GM12878 (cell line): ENCODE results near the gene SERPINB6. TPM values are rescaled to one million over a fixed set of nuclear protein-coding genes. Genes with fewer than 3 reads are reported as not detected.

ENCODE experiments used
- ATF7 ChIP-seq: fragments of 450-650 bp; IDR thresholded peaks from 2 replicates; pipeline ENCODE4 v1.6.1; 2016; ENCODE audit warnings: low read depth, mild to moderate bottlenecking
- BACH1 ChIP-seq: fragments of 450-650 bp; IDR thresholded peaks from 2 replicates; pipeline ENCODE4 v1.6.1; 2017; ENCODE audit warnings: mild to moderate bottlenecking, borderline replicate concordance
- BRCA1 ChIP-seq: IDR thresholded peaks from 2 replicates; pipeline ENCODE4 v1.6.1; 2011; ENCODE audit warnings: low read depth, low read length, improper control_type of control experiment
- CBX3 ChIP-seq: fragments of 200-600 bp; sonication (generic); IDR thresholded peaks from 2 replicates; pipeline ENCODE4 v1.6.1; 2016; ENCODE audit warnings: low read depth, borderline replicate concordance
- CEBPB ChIP-seq, 2 experiments: fragments of 150-350 bp in 1 of 2; IDR thresholded peaks; 2 replicates each; pipeline ENCODE4 v1.6.1; 2012 to 2014; ENCODE audit warnings: low read depth in 2 of 2, low read length in 2 of 2, borderline replicate concordance in 1 of 2, inconsistent platforms in 1 of 2
- HDAC6 ChIP-seq: fragments of 200-600 bp; sonication (generic); IDR thresholded peaks from one replicate; pipeline ENCODE4 v1.8.0; 2017; ENCODE audit warnings: antibody characterized with exemption; ENCODE audit not compliant: unreplicated experiment
- IRF3 ChIP-seq: fragments of 450-650 bp; IDR thresholded peaks from 2 replicates; pipeline ENCODE4 v1.6.1; 2014; ENCODE audit warnings: mild to moderate bottlenecking
- IRF4 ChIP-seq: IDR thresholded peaks from 2 replicates; pipeline ENCODE4 v1.6.1; 2011; ENCODE audit warnings: low read depth, low read length
- KLF5 ChIP-seq: fragments of 450-650 bp; IDR thresholded peaks from 2 replicates; pipeline ENCODE4 v1.6.1; 2014; ENCODE audit warnings: mild to moderate bottlenecking; ENCODE audit not compliant: partially characterized antibody
- MTA3 ChIP-seq: IDR thresholded peaks from 2 replicates; pipeline ENCODE4 v1.6.1; 2012; ENCODE audit warnings: low read length, inconsistent platforms, borderline replicate concordance
- MYC ChIP-seq: IDR thresholded peaks from 2 replicates; pipeline ENCODE4 v1.6.1; 2011; ENCODE audit warnings: mild to moderate bottlenecking, low read length, moderate library complexity, inconsistent platforms; ENCODE audit not compliant: insufficient read depth, insufficient replicate concordance, insufficient read length, severe bottlenecking
- PML ChIP-seq: IDR thresholded peaks from 2 replicates; pipeline ENCODE4 v1.6.1; 2012; ENCODE audit warnings: low read length, inconsistent platforms
- SMARCA5 ChIP-seq: fragments of 450-650 bp; IDR thresholded peaks from 2 replicates; pipeline ENCODE4 v1.6.1; 2017; ENCODE audit warnings: mild to moderate bottlenecking
- ZNF384 ChIP-seq: IDR thresholded peaks from 2 replicates; pipeline ENCODE4 v1.6.1; 2012; ENCODE audit warnings: low read depth, mild to moderate bottlenecking, low read length, improper control_type of control experiment, borderline replicate concordance
- ZNF592 ChIP-seq: fragments of 450-650 bp; IDR thresholded peaks from 2 replicates; pipeline ENCODE4 v1.6.1; 2017; ENCODE audit warnings: mild to moderate bottlenecking, moderate library complexity
- ZZZ3 ChIP-seq: IDR thresholded peaks from 2 replicates; pipeline ENCODE4 v1.6.1; 2011; ENCODE audit warnings: low read depth; ENCODE audit not compliant: control insufficient read depth, insufficient read length
- polyA plus RNA-seq, 11 experiments: library from polyadenylated mRNA; depleted of rRNA in 4 of 11; unstranded in 6 of 11; stranded (reverse) in 5 of 11; fragments of >200 nt; fragmentation: Nextera tagmentation in 4 of 11; fragmentation: Illumina TruSeq in 1 of 11; extraction: Ambion mirVana in 4 of 11; extraction: Trizol in 1 of 11; gene quantifications; 1 replicate in 1 of 11; 2 replicates in 10 of 11; pipeline versions ENCODE4 v1.2.1 to v1.2.3, GENCODE V29; 2011 to 2016; ENCODE audit warnings: inconsistent platforms in 2 of 11, missing spikeins in 2 of 11, low read depth in 1 of 11
- total RNA-seq, 4 experiments: library from RNA; depleted of rRNA in 3 of 4; stranded (reverse); fragments of >200 nt in 3 of 4; fragmentation: Illumina TruSeq in 1 of 4; extraction: Trizol in 1 of 4; gene quantifications; 2 replicates each; pipeline versions ENCODE4 v1.2.1 to v1.2.3, GENCODE V29; 2013 to 2021
- TF ChIP-seq, protein P1 (sequence below): fragments of 450-650 bp; IDR thresholded peaks from 2 replicates; pipeline ENCODE4 v1.6.1; 2018; ENCODE audit warnings: borderline replicate concordance, mild to moderate bottlenecking; ENCODE audit not compliant: partially characterized antibody
- TF ChIP-seq, protein P2 (sequence below): fragments of 450-650 bp; formaldehyde crosslinking; IDR thresholded peaks from 2 replicates; pipeline ENCODE4 v1.5.0; 2022; ENCODE audit warnings: mild to moderate bottlenecking, missing genetic modification characterization
- TF ChIP-seq, protein P3 (sequence below): IDR thresholded peaks from 2 replicates; pipeline ENCODE4 v1.6.1; 2012; ENCODE audit warnings: low read depth, low read length, improper control_type of control experiment

The SERPINB6 gene
- total and polyA plus RNA-seq, 10 of the 15 experiments (the other 5 are each of a cell fraction or from before 2014, with no cell fraction given): 0.37 to 2.2 (median 0.68) TPM; not detected in 1

DNA sequence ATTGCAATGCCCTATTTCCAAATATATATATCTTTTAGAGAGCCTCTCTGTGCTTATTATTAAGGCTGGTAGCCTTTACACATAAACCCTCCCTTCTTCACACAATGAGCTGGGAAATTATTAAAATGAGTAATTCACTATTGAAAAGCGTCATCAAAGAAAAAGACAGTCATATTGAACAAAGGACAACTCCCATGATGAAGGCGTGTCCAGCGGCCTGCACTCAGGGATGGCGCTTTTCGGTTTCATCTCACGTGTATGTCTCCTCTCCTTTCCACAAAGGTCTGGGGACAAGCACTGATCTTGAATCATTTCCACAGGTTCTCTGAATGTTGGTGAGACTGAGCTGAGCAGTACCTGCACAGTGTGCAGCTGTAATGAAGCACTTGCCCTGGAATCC, 71.8 kb downstream of the SERPINB6 start (continued):
- TF ChIP-seq, protein P1, sequence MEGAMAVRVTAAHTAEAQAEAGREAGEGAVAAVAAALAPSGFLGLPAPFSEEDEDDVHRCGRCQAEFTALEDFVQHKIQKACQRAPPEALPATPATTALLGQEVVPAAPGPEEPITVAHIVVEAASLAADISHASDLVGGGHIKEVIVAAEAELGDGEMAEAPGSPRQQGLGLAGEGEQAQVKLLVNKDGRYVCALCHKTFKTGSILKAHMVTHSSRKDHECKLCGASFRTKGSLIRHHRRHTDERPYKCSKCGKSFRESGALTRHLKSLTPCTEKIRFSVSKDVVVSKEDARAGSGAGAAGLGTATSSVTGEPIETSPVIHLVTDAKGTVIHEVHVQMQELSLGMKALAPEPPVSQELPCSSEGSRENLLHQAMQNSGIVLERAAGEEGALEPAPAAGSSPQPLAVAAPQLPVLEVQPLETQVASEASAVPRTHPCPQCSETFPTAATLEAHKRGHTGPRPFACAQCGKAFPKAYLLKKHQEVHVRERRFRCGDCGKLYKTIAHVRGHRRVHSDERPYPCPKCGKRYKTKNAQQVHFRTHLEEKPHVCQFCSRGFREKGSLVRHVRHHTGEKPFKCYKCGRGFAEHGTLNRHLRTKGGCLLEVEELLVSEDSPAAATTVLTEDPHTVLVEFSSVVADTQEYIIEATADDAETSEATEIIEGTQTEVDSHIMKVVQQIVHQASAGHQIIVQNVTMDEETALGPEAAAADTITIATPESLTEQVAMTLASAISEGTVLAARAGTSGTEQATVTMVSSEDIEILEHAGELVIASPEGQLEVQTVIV: no peak
- TF ChIP-seq ATF7 (peak; percentile 63; the same call in 1 of the 2 replicates), ZZZ3 (no peak), MTA3 (peak; percentile 81; the same call in 1 of the 2 replicates), MYC (no peak), HDAC6 (no peak), SMARCA5 (no peak), PML (0 out of 2 replicates have a peak, but pooled peaks have one; percentile 51), CBX3 (no peak), BRCA1 (no peak), ZNF592 (no peak), IRF4 (peak; percentile 97), BACH1 (no peak), IRF3 (no peak), ZNF384 (no peak), KLF5 (no peak), CEBPB (IDR thresholded peaks at IDR 0.05; ENCODE audit: borderline replicate concordance in 1 of 2, low read depth in 2 of 2, low read length in 2 of 2) (peak in 1 of 2 experiments; percentile 63; a peak in 1 of 4 replicates)
- TF ChIP-seq, protein P2, sequence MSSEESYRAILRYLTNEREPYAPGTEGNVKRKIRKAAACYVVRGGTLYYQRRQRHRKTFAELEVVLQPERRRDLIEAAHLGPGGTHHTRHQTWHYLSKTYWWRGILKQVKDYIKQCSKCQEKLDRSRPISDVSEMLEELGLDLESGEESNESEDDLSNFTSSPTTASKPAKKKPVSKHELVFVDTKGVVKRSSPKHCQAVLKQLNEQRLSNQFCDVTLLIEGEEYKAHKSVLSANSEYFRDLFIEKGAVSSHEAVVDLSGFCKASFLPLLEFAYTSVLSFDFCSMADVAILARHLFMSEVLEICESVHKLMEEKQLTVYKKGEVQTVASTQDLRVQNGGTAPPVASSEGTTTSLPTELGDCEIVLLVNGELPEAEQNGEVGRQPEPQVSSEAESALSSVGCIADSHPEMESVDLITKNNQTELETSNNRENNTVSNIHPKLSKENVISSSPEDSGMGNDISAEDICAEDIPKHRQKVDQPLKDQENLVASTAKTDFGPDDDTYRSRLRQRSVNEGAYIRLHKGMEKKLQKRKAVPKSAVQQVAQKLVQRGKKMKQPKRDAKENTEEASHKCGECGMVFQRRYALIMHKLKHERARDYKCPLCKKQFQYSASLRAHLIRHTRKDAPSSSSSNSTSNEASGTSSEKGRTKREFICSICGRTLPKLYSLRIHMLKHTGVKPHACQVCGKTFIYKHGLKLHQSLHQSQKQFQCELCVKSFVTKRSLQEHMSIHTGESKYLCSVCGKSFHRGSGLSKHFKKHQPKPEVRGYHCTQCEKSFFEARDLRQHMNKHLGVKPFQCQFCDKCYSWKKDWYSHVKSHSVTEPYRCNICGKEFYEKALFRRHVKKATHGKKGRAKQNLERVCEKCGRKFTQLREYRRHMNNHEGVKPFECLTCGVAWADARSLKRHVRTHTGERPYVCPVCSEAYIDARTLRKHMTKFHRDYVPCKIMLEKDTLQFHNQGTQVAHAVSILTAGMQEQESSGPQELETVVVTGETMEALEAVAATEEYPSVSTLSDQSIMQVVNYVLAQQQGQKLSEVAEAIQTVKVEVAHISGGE (CRISPR knock-in tag): no peak
- TF ChIP-seq, protein P3, sequence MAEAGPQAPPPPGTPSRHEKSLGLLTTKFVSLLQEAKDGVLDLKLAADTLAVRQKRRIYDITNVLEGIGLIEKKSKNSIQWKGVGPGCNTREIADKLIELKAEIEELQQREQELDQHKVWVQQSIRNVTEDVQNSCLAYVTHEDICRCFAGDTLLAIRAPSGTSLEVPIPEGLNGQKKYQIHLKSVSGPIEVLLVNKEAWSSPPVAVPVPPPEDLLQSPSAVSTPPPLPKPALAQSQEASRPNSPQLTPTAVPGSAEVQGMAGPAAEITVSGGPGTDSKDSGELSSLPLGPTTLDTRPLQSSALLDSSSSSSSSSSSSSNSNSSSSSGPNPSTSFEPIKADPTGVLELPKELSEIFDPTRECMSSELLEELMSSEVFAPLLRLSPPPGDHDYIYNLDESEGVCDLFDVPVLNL: no peak
